ENCODE results near the gene EXOG. TPM values are rescaled to one million over a fixed set of nuclear protein-coding genes. Genes with fewer than 3 reads are reported as not detected.

EXOG gene
- total and polyA plus RNA-seq, 10 of the 15 experiments (the other 5 are each of a cell fraction or from before 2014, with no cell fraction given) = 7.8 to 20.9 (median 19.6) TPM

DNA sequence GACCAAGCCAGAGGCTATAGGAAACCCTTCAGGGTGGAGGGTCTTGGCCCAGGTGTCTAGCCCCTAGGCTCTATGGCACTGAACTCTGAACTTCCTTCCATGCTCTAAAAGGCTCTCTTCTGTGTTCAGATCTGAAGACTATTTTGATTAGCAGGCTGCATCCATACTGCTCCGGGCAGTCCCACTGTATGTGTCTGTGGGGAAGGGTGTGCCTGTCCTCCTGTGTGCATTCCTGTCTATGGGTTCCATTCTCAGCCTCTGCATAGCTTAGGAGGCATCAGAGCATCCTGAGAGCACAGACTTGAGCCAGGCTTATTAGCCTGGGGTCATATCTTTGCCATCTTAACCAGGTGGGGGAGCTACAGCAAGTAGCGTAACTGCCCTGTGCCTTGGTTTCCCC, 38.0 kb downstream of the EXOG start:
- BruUV-seq (replicated peaks) = no TSS peak
- TF ChIP-seq, protein P1, sequence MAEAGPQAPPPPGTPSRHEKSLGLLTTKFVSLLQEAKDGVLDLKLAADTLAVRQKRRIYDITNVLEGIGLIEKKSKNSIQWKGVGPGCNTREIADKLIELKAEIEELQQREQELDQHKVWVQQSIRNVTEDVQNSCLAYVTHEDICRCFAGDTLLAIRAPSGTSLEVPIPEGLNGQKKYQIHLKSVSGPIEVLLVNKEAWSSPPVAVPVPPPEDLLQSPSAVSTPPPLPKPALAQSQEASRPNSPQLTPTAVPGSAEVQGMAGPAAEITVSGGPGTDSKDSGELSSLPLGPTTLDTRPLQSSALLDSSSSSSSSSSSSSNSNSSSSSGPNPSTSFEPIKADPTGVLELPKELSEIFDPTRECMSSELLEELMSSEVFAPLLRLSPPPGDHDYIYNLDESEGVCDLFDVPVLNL (IDR thresholded peaks at IDR 0.05; ENCODE audit: low read depth, low read length) = no peak
- TF ChIP-seq CREM (IDR thresholded peaks at IDR 0.05; ENCODE audit: low read depth) (no peak), SUPT20H (IDR thresholded peaks at IDR 0.05; ENCODE audit: borderline replicate concordance, control insufficient read depth, low read depth, low read length) (no peak), ZNF622 (IDR thresholded peaks at IDR 0.05) (no peak), SPI1 (IDR thresholded peaks at IDR 0.05; ENCODE audit: borderline replicate concordance, insufficient read depth, low read depth, low read length) (no peak), CBFB (IDR thresholded peaks at IDR 0.05; ENCODE audit: low read depth) (no peak), HCFC1 (IDR thresholded peaks at IDR 0.05; ENCODE audit: low read length) (no peak), SMAD1 (IDR thresholded peaks at IDR 0.05; ENCODE audit: low read depth, partially characterized antibody) (no peak), DPF2 (IDR thresholded peaks at IDR 0.05) (no peak), MTA3 (IDR thresholded peaks at IDR 0.05; ENCODE audit: borderline replicate concordance, low read length) (no peak), PAX5 (IDR thresholded peaks at IDR 0.05; ENCODE audit: borderline replicate concordance, low read depth, low read length) (no peak), ETV6 (conservative IDR thresholded peaks at IDR 0.05 in 1 of 2, IDR thresholded peaks at IDR 0.05 in 1 of 2; ENCODE audit: borderline replicate concordance in 1 of 2, low read depth in 1 of 2) (no peak), ZBED1 (IDR thresholded peaks at IDR 0.05; ENCODE audit: borderline replicate concordance) (no peak), IRF4 (IDR thresholded peaks at IDR 0.05; ENCODE audit: low read depth, low read length) (no peak), POLR2A (IDR thresholded peaks at IDR 0.05; ENCODE audit: low read depth, low read length) (no peak), ZNF217 (IDR thresholded peaks at IDR 0.05) (no peak)
- TF ChIP-seq, protein P2, sequence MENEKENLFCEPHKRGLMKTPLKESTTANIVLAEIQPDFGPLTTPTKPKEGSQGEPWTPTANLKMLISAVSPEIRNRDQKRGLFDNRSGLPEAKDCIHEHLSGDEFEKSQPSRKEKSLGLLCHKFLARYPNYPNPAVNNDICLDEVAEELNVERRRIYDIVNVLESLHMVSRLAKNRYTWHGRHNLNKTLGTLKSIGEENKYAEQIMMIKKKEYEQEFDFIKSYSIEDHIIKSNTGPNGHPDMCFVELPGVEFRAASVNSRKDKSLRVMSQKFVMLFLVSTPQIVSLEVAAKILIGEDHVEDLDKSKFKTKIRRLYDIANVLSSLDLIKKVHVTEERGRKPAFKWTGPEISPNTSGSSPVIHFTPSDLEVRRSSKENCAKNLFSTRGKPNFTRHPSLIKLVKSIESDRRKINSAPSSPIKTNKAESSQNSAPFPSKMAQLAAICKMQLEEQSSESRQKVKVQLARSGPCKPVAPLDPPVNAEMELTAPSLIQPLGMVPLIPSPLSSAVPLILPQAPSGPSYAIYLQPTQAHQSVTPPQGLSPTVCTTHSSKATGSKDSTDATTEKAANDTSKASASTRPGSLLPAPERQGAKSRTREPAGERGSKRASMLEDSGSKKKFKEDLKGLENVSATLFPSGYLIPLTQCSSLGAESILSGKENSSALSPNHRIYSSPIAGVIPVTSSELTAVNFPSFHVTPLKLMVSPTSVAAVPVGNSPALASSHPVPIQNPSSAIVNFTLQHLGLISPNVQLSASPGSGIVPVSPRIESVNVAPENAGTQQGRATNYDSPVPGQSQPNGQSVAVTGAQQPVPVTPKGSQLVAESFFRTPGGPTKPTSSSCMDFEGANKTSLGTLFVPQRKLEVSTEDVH (IDR thresholded peaks at IDR 0.05; ENCODE audit: low read depth, partially characterized antibody) = no peak
- TF ChIP-seq, protein P3, sequence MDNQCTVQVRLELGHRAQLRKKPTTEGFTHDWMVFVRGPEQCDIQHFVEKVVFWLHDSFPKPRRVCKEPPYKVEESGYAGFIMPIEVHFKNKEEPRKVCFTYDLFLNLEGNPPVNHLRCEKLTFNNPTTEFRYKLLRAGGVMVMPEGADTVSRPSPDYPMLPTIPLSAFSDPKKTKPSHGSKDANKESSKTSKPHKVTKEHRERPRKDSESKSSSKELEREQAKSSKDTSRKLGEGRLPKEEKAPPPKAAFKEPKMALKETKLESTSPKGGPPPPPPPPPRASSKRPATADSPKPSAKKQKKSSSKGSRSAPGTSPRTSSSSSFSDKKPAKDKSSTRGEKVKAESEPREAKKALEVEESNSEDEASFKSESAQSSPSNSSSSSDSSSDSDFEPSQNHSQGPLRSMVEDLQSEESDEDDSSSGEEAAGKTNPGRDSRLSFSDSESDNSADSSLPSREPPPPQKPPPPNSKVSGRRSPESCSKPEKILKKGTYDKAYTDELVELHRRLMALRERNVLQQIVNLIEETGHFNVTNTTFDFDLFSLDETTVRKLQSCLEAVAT (IDR thresholded peaks at IDR 0.05) = no peak
- FAIRE-seq (no peak), DNase-seq (ENCODE audit: low read depth, low spot score) (no peak), ATAC-seq (no peak)
- ChIA-PET CTCF (interaction anchor here (0.7 to 1.5 kb wide), 2 partner anchors 13 to 585 kb away, joined by 3 to 7 read pairs; no protein-coding TSS in a partner anchor), SMC1A (ENCODE audit: uncharacterized antibody, unreplicated experiment) (interaction anchor here (0.9 kb wide), 1 partner anchor 10 kb away, joined by 3 read pairs; no protein-coding TSS in a partner anchor), POLR2A (no interaction called here), RAD21 (ENCODE audit: unreplicated experiment) (interaction anchor here (0.8 kb wide), 1 partner anchor 498 kb away, joined by 3 read pairs; no protein-coding TSS in a partner anchor)
- Histone ChIP-seq H3K27me3 (replicated peaks in 1 of 2; ENCODE audit: control insufficient read depth in 2 of 2, insufficient read depth in 2 of 2, low read length in 1 of 2) (no peaks in the 10 kb centered on the region), H3K4me2 (ENCODE audit: control insufficient read depth, insufficient read depth) (no peak overlapping the region), H3K4me3 (no peak overlapping the region), H3K9ac (ENCODE audit: control insufficient read depth, insufficient read depth, low read length) (no peak overlapping the region), H4K20me1 (ENCODE audit: control insufficient read depth, insufficient read depth) (no peaks in the 10 kb centered on the region), H2AFZ (ENCODE audit: control insufficient read depth, low read depth, low read length) (no peak overlapping the region), H3K27ac (ENCODE audit: control insufficient read depth, insufficient read depth) (no peak overlapping the region), H3K79me2 (ENCODE audit: control insufficient read depth, insufficient read depth, low read length) (no peaks in the 10 kb centered on the region), H3K4me1 (ENCODE audit: control insufficient read depth, insufficient read depth, low read length) (no peaks in the 10 kb centered on the region), H3K9me3 (replicated peaks; ENCODE audit: control insufficient read depth, insufficient read depth, low read length) (no peaks in the 10 kb centered on the region), H3K36me3 (ENCODE audit: control insufficient read depth in 2 of 2, insufficient read depth in 2 of 2, low read length in 1 of 2) (no peaks in the 10 kb centered on the region; a peak in 2 of 4 replicates)
- 100% methylated on average over 2 of the region's 2 CpGs for WGBS (ENCODE audit: insufficient coverage, insufficient replicate concordance, low lambda C conversion rate, missing lambda C conversion rate)
- intact Hi-C loops (cut with micrococcal nuclease; ENCODE audit: unreplicated experiment) (no loop called here), in situ Hi-C loops (cut with MboI) (no loop called here)
